OCI-LY3 (cell line): Measurements from ENCODE around the gene GPR39.

ENCODE experiments used
- EZH2phosphoT487 ChIP-seq: fragments of 200-600 bp; shearing (Covaris generic); IDR thresholded peaks from 2 replicates; pipeline ENCODE4 v1.6.1; 2018; ENCODE audit warnings: antibody characterized with exemption, mixed run types, low read depth
- TF ChIP-seq, protein P1 (sequence below): fragments of 200-600, 300-600 bp; sonication (generic); IDR thresholded peaks from 2 replicates; pipeline ENCODE4 v1.5.1; 2014; ENCODE audit warnings: antibody characterized with exemption, low read length, low read depth

DNA sequence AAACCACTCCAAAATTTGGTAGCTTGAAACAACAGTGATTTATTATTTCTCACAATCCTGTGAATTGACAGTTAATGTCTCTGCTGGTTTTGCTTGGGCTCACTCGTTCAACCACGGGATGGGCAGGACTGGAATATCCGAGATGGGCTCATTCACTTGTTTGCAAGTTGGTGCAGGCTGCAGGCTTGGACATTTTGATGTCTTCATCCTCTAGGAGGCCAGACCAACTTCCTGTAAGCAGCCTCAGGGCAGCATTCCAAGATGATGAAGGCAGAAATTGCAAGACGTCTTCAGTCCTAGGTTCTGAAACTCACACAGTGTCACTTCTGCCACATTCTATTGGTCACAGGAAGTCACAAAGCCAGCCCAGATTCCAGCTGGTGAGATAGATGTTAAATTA lies 47.1 kb downstream of the GPR39 start:
- TF ChIP-seq, protein P1, sequence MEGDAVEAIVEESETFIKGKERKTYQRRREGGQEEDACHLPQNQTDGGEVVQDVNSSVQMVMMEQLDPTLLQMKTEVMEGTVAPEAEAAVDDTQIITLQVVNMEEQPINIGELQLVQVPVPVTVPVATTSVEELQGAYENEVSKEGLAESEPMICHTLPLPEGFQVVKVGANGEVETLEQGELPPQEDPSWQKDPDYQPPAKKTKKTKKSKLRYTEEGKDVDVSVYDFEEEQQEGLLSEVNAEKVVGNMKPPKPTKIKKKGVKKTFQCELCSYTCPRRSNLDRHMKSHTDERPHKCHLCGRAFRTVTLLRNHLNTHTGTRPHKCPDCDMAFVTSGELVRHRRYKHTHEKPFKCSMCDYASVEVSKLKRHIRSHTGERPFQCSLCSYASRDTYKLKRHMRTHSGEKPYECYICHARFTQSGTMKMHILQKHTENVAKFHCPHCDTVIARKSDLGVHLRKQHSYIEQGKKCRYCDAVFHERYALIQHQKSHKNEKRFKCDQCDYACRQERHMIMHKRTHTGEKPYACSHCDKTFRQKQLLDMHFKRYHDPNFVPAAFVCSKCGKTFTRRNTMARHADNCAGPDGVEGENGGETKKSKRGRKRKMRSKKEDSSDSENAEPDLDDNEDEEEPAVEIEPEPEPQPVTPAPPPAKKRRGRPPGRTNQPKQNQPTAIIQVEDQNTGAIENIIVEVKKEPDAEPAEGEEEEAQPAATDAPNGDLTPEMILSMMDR, result no peak
- no peak for TF ChIP-seq EZH2phosphoT487
